ENCODE measurements around the gene CPED1.

CPED1 gene

DNA sequence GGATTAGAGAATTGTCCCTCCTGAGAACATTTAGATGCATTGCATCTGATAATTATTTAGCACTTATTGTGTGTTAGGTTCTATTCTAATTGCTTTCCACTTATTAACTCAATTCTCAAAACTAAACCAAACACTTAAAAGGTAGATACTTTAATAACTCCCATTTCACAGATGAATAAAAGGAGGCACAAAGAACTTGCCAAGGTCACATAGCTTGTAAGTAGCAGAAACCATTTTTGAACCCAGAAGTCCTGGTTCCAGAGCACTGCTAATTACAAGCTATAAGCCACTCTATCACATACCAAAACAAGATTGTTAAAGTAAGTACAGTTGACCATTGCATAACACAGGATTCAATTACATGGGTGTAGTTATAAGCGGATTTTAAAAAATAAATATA is 164.9 kb downstream of the CPED1 start:
- H3K36me3 ChIP-seq (ENCODE audit: insufficient read depth, low read length) = no peaks in the 10 kb centered on the region
- no peak for DNase-seq (ENCODE audit: low read depth, low spot score)
- H3K9ac ChIP-seq (ENCODE audit: insufficient read length) = no peak overlapping the region
- no peak overlapping the region for H3K27ac ChIP-seq
- TF ChIP-seq POLR2AphosphoS5 (IDR thresholded peaks at IDR 0.05; ENCODE audit: borderline replicate concordance, low read depth, low read length) (no peak), FOXP2 (optimal IDR thresholded peaks at IDR 0.05; ENCODE audit: control extremely low read depth, extremely low read length, insufficient read depth) (no peak), EZH2 (IDR thresholded peaks at IDR 0.05) (no peak)
- no peak overlapping the region for H3K4me3 ChIP-seq
- no peaks in the 10 kb centered on the region for H3K9me3 ChIP-seq (ENCODE audit: low read depth, low read length)

GRCh38 chr7:121153995-121154394 is 165.5 kb downstream of the CPED1 start:
- H3K27ac ChIP-seq = no peak overlapping the region

DNA sequence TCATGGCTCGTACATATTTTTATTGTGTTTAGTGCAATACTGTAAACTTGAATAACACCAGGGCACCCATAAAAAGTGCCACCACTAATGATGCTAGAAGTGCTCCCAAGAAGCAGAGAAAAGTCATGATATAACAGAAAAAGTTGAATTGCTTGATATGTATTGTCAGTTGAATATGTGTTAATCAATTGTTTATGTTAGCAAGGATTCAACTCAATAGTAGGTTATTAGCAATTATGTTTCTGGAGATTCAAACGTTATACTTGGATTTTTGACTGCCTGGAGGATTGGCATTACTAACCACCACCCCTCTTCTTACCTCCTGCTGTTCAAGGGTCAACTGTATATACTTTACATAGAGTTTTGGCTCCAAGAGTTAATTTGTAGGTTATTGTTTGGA is 168.3 kb downstream of the CPED1 start:
- Histone ChIP-seq H3K9ac (ENCODE audit: insufficient read length) (no peak overlapping the region), H3K4me3 (no peak overlapping the region), H3K36me3 (ENCODE audit: insufficient read depth, low read length) (no peaks in the 10 kb centered on the region), H3K9me3 (ENCODE audit: low read depth, low read length) (no peaks in the 10 kb centered on the region), H3K27ac (no peak overlapping the region)
- TF ChIP-seq POLR2AphosphoS5 (IDR thresholded peaks at IDR 0.05; ENCODE audit: borderline replicate concordance, low read depth, low read length) (no peak), EZH2 (IDR thresholded peaks at IDR 0.05) (no peak), FOXP2 (optimal IDR thresholded peaks at IDR 0.05; ENCODE audit: control extremely low read depth, extremely low read length, insufficient read depth) (no peak)
- no peak for DNase-seq (ENCODE audit: low read depth, low spot score)

More at GRCh38 chr7:121153995-121154394, 165.5 kb downstream of the CPED1 start:
- no peak overlapping the region for H3K9ac ChIP-seq (ENCODE audit: insufficient read length)
- TF ChIP-seq FOXP2 (optimal IDR thresholded peaks at IDR 0.05; ENCODE audit: control extremely low read depth, extremely low read length, insufficient read depth) = no peak
- no peak for TF ChIP-seq POLR2AphosphoS5 (IDR thresholded peaks at IDR 0.05; ENCODE audit: borderline replicate concordance, low read depth, low read length)
- no peak for TF ChIP-seq EZH2 (IDR thresholded peaks at IDR 0.05)
- H3K9me3 ChIP-seq (ENCODE audit: low read depth, low read length) = no peaks in the 10 kb centered on the region
- no peak overlapping the region for H3K4me3 ChIP-seq
- no peak for DNase-seq (ENCODE audit: low read depth, low spot score)
- no peaks in the 10 kb centered on the region for H3K36me3 ChIP-seq (ENCODE audit: insufficient read depth, low read length)

- TF ChIP-seq EZH2 (IDR thresholded peaks at IDR 0.05) (no peak), FOXP2 (optimal IDR thresholded peaks at IDR 0.05; ENCODE audit: control extremely low read depth, extremely low read length, insufficient read depth) (no peak), POLR2AphosphoS5 (IDR thresholded peaks at IDR 0.05; ENCODE audit: borderline replicate concordance, low read depth, low read length) (no peak)
- H3K9me3 ChIP-seq (ENCODE audit: low read depth, low read length) = no peaks in the 10 kb centered on the region
- no peaks in the 10 kb centered on the region for H3K36me3 ChIP-seq (ENCODE audit: insufficient read depth, low read length)
- no peak overlapping the region for H3K27ac ChIP-seq
- no peak overlapping the region for H3K9ac ChIP-seq (ENCODE audit: insufficient read length)
- H3K4me3 ChIP-seq = no peak overlapping the region
- DNase-seq (ENCODE audit: low read depth, low spot score) = no peak
Observed at GRCh38 chr7:121157341-121157751, 168.8 kb downstream of the CPED1 start.

DNA sequence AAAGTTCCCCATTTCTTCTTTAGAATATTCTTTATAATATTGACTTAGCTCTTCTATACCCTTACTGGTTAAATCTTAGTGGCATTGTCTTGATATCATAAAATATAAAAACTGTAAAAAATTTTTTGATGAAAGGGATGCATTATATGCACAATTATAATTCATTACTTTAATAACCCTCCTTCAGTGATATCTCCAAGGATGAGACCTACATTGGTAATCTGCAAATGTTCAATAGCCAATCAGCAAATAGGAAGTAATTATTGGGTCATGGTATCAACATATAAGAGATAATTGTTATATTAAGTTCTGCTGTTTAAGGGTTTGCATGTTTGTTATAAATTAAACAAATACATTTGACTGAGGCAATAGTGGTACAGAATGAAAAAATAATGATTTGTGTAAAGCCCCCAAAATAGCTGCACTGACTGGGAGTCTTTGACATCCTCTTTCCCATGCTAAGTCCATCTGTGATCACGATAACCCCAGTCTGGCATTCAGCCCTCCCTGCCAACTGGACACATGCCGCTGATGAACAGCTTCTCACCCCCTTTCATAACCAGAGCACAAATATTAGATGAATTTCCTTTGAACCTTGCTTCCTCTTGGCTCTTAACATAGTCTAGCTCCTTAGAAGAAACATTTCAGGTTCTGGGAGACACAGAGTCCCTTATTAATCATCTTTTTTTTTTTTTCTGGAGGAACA is 169.5 kb downstream of the CPED1 start:
- H3K9me3 ChIP-seq (ENCODE audit: low read depth, low read length) = no peaks in the 10 kb centered on the region
- TF ChIP-seq FOXP2 (optimal IDR thresholded peaks at IDR 0.05; ENCODE audit: control extremely low read depth, extremely low read length, insufficient read depth) (no peak), POLR2AphosphoS5 (IDR thresholded peaks at IDR 0.05; ENCODE audit: borderline replicate concordance, low read depth, low read length) (no peak), EZH2 (IDR thresholded peaks at IDR 0.05) (no peak)
- no peak for DNase-seq (ENCODE audit: low read depth, low spot score)
- H3K36me3 ChIP-seq (ENCODE audit: insufficient read depth, low read length) = no peaks in the 10 kb centered on the region
- H3K27ac ChIP-seq = no peak overlapping the region
- no peak overlapping the region for H3K4me3 ChIP-seq
- H3K9ac ChIP-seq (ENCODE audit: insufficient read length) = no peak overlapping the region

- Histone ChIP-seq H3K4me3 (no peak overlapping the region), H3K36me3 (ENCODE audit: insufficient read depth, low read length) (no peaks in the 10 kb centered on the region), H3K9me3 (ENCODE audit: low read depth, low read length) (no peaks in the 10 kb centered on the region), H3K9ac (ENCODE audit: insufficient read length) (no peak overlapping the region), H3K27ac (no peak overlapping the region)
- TF ChIP-seq POLR2AphosphoS5 (IDR thresholded peaks at IDR 0.05; ENCODE audit: borderline replicate concordance, low read depth, low read length) (no peak), FOXP2 (optimal IDR thresholded peaks at IDR 0.05; ENCODE audit: control extremely low read depth, extremely low read length, insufficient read depth) (no peak), EZH2 (IDR thresholded peaks at IDR 0.05) (no peak)
- no peak for DNase-seq (ENCODE audit: low read depth, low spot score)
Observed at GRCh38 chr7:121158665-121159064, 170.2 kb downstream of the CPED1 start.

DNA sequence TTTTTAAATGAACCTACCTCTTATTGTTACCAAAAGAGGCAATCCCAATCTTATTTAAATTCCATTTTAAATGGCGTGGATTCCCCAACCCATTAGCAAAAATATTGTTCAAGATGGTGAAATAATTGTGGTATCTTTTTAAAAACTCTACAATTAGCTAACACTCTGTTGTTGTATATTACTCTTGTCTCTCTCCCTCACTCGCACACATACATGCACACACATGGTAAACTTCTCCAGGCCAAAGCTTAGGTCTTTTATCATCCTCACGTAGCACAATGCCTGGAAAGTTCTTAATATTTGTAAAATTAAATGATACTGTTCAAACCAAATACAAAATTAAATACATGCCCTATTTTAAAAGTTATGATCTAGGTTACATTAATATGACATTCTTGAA is 171.0 kb downstream of the CPED1 start:
- no peak for DNase-seq (ENCODE audit: low read depth, low spot score)
- H3K9me3 ChIP-seq (ENCODE audit: low read depth, low read length) = no peaks in the 10 kb centered on the region
- no peak overlapping the region for H3K27ac ChIP-seq
- H3K4me3 ChIP-seq = no peak overlapping the region
- TF ChIP-seq FOXP2 (optimal IDR thresholded peaks at IDR 0.05; ENCODE audit: control extremely low read depth, extremely low read length, insufficient read depth) = no peak
- TF ChIP-seq EZH2 (IDR thresholded peaks at IDR 0.05) = no peak
- no peak for TF ChIP-seq POLR2AphosphoS5 (IDR thresholded peaks at IDR 0.05; ENCODE audit: borderline replicate concordance, low read depth, low read length)
- no peaks in the 10 kb centered on the region for H3K36me3 ChIP-seq (ENCODE audit: insufficient read depth, low read length)
- H3K9ac ChIP-seq (ENCODE audit: insufficient read length) = no peak overlapping the region

- Histone ChIP-seq H3K9me3 (ENCODE audit: low read depth, low read length) (no peaks in the 10 kb centered on the region), H3K27ac (no peak overlapping the region), H3K9ac (ENCODE audit: insufficient read length) (no peak overlapping the region), H3K36me3 (ENCODE audit: insufficient read depth, low read length) (no peaks in the 10 kb centered on the region), H3K4me3 (no peak overlapping the region)
- TF ChIP-seq POLR2AphosphoS5 (IDR thresholded peaks at IDR 0.05; ENCODE audit: borderline replicate concordance, low read depth, low read length) (no peak), EZH2 (IDR thresholded peaks at IDR 0.05) (no peak), FOXP2 (optimal IDR thresholded peaks at IDR 0.05; ENCODE audit: control extremely low read depth, extremely low read length, insufficient read depth) (no peak)
- DNase-seq (ENCODE audit: low read depth, low spot score) = no peak
Observed at GRCh38 chr7:121160150-121161008, 171.9 kb downstream of the CPED1 start.
